Subcutaneous abdominal adipose tissue (tissue), 5 donors: ENCODE data around the gene SUPT3H.

Source experiments
- H3K27ac ChIP-seq: one replicate; pipeline ENCODE4 v1.7.0; 2013; ENCODE audit warnings: low read depth, mild to moderate bottlenecking, inconsistent platforms, low read length, moderate library complexity
- H3K27me3 ChIP-seq, 5 donors: one replicate each; pipeline ENCODE4 v1.7.0; 2013; ENCODE audit warnings: low read length in 5 of 5, inconsistent platforms in 1 of 5; ENCODE audit not compliant: control insufficient read depth in 5 of 5, insufficient read depth in 4 of 5
- H3K36me3 ChIP-seq, 5 donors: one replicate each; pipeline ENCODE4 v1.7.0; 2013; ENCODE audit warnings: low read length in 5 of 5; ENCODE audit not compliant: control insufficient read depth in 5 of 5, insufficient read depth in 5 of 5
- H3K4me1 ChIP-seq, 5 donors: one replicate each; pipeline ENCODE4 v1.7.0; 2013; ENCODE audit warnings: low read length in 5 of 5, mild to moderate bottlenecking in 3 of 5, moderate library complexity in 1 of 5; ENCODE audit not compliant: control insufficient read depth in 5 of 5, insufficient read depth in 5 of 5
- H3K4me3 ChIP-seq, 5 donors: one replicate each; pipeline ENCODE4 v1.7.0; 2013; ENCODE audit warnings: low read length in 5 of 5, low read depth in 1 of 5
- H3K9ac ChIP-seq, 5 donors: one replicate each; pipeline ENCODE4 v1.7.0; 2013; ENCODE audit warnings: low read length in 5 of 5, mild to moderate bottlenecking in 4 of 5, moderate library complexity in 3 of 5
- H3K9me3 ChIP-seq, 5 donors: one replicate each; pipeline ENCODE4 v1.7.0; 2013; ENCODE audit warnings: low read length in 5 of 5; ENCODE audit not compliant: control insufficient read depth in 5 of 5
- donor health status: healthy.
- donor health status: healthy.
- donor health status: healthy.
- donor health status: healthy.
- donor health status: healthy.

Gene SUPT3H

GRCh38 chr6:45371924-45372573 is 5.7 kb downstream of the SUPT3H start:
- Histone ChIP-seq H3K27me3 (no peaks in the 10 kb centered on the region), H3K9me3 (no peaks in the 10 kb centered on the region), H3K9ac (no peak overlapping the region), H3K27ac (no peak overlapping the region), H3K4me1 (peaks cover 0 to 14% (median 11%) of the 10 kb centered on the region in 5 donors), H3K36me3 (no peaks in the 10 kb centered on the region), H3K4me3 (no peak overlapping the region)

- no peak overlapping the region for H3K4me3 ChIP-seq
- no peaks in the 10 kb centered on the region for H3K36me3 ChIP-seq
- H3K4me1 ChIP-seq, result no peaks in the 10 kb centered on the region
- no peak overlapping the region for H3K27ac ChIP-seq
- no peaks in the 10 kb centered on the region for H3K9me3 ChIP-seq
- no peaks in the 10 kb centered on the region for H3K27me3 ChIP-seq
- H3K9ac ChIP-seq, result no peak overlapping the region
These were observed 7.9 kb downstream of the SUPT3H start for GRCh38 chr6:45369870-45370269.

- Histone ChIP-seq H3K27me3 (no peaks in the 10 kb centered on the region), H3K36me3 (no peaks in the 10 kb centered on the region), H3K9ac (no peak overlapping the region), H3K4me1 (no peaks in the 10 kb centered on the region), H3K9me3 (no peaks in the 10 kb centered on the region), H3K4me3 (no peak overlapping the region), H3K27ac (no peak overlapping the region)
These were observed 9.7 kb downstream of the SUPT3H start for GRCh38 chr6:45367999-45368398.

GRCh38 chr6:45366534-45366933 is 11.2 kb downstream of the SUPT3H start:
- Histone ChIP-seq H3K27me3 (no peaks in the 10 kb centered on the region), H3K27ac (no peak overlapping the region), H3K9me3 (no peaks in the 10 kb centered on the region), H3K4me1 (no peaks in the 10 kb centered on the region), H3K9ac (no peak overlapping the region), H3K36me3 (no peaks in the 10 kb centered on the region), H3K4me3 (no peak overlapping the region)

GRCh38 chr6:45365036-45365435 is 12.7 kb downstream of the SUPT3H start:
- Histone ChIP-seq H3K27me3 (no peaks in the 10 kb centered on the region), H3K4me3 (no peak overlapping the region), H3K27ac (no peak overlapping the region), H3K4me1 (no peaks in the 10 kb centered on the region), H3K36me3 (no peaks in the 10 kb centered on the region), H3K9me3 (no peaks in the 10 kb centered on the region), H3K9ac (no peak overlapping the region)

- Histone ChIP-seq H3K27me3 (no peaks in the 10 kb centered on the region), H3K4me3 (no peak overlapping the region), H3K36me3 (no peaks in the 10 kb centered on the region), H3K9ac (no peak overlapping the region), H3K4me1 (no peaks in the 10 kb centered on the region), H3K9me3 (no peaks in the 10 kb centered on the region), H3K27ac (no peak overlapping the region)
These were observed 13.3 kb downstream of the SUPT3H start for GRCh38 chr6:45364466-45364865.

- H3K36me3 ChIP-seq, result no peaks in the 10 kb centered on the region
- H3K27me3 ChIP-seq, result no peaks in the 10 kb centered on the region
These were observed 24.1 kb downstream of the SUPT3H start for GRCh38 chr6:45353654-45354053.

GRCh38 chr6:45351667-45352066 is 26.1 kb downstream of the SUPT3H start:
- Histone ChIP-seq H3K9me3 (no peaks in the 10 kb centered on the region), H3K4me3 (no peak overlapping the region), H3K36me3 (no peaks in the 10 kb centered on the region), H3K27ac (no peak overlapping the region), H3K4me1 (no peaks in the 10 kb centered on the region), H3K27me3 (no peaks in the 10 kb centered on the region), H3K9ac (no peak overlapping the region)

More at GRCh38 chr6:45353654-45354053, 24.1 kb downstream of the SUPT3H start:
- Histone ChIP-seq H3K9me3 (no peaks in the 10 kb centered on the region), H3K27ac (no peak overlapping the region), H3K4me1 (no peaks in the 10 kb centered on the region), H3K9ac (no peak overlapping the region), H3K4me3 (no peak overlapping the region)

- Histone ChIP-seq H3K27ac (no peak overlapping the region), H3K4me3 (no peak overlapping the region), H3K4me1 (no peaks in the 10 kb centered on the region), H3K36me3 (no peaks in the 10 kb centered on the region), H3K9ac (no peak overlapping the region), H3K27me3 (no peaks in the 10 kb centered on the region), H3K9me3 (no peaks in the 10 kb centered on the region)
These were observed 26.7 kb downstream of the SUPT3H start for GRCh38 chr6:45351076-45351475.

GRCh38 chr6:45350186-45350710 is 27.5 kb downstream of the SUPT3H start:
- no peak overlapping the region for H3K4me3 ChIP-seq
- H3K27ac ChIP-seq, result no peak overlapping the region
- H3K27me3 ChIP-seq, result no peaks in the 10 kb centered on the region
- no peaks in the 10 kb centered on the region for H3K4me1 ChIP-seq
- H3K9me3 ChIP-seq, result no peaks in the 10 kb centered on the region
- no peaks in the 10 kb centered on the region for H3K36me3 ChIP-seq
- no peak overlapping the region for H3K9ac ChIP-seq
